Activated naive CD4-positive, alpha-beta T cell (primary cell): Measurements from ENCODE around the gene VIL1.

Experiments
- DNase-seq, 4 experiments: peaks; one replicate each; lab custom pipeline; 2025; lab: John Stamatoyannopoulos, UW

The VIL1 gene

GRCh38 chr2:218444692-218445357 is 25.9 kb downstream of the VIL1 start:
- DNase-seq, result no peak

GRCh38 chr2:218445602-218446001 is 26.7 kb downstream of the VIL1 start:
- no peak for DNase-seq

- no peak for DNase-seq
Observed at GRCh38 chr2:218446547-218446946, 27.6 kb downstream of the VIL1 start.

- DNase-seq, result no peak
Observed at GRCh38 chr2:218447072-218447471, 28.1 kb downstream of the VIL1 start.

- no peak for DNase-seq
Observed at GRCh38 chr2:218448934-218449333, 30.0 kb downstream of the VIL1 start.

- DNase-seq, result no peak
Observed at GRCh38 chr2:218452079-218452478, 33.2 kb downstream of the VIL1 start.

- DNase-seq, result no peak
Observed at GRCh38 chr2:218456849-218457248, 37.9 kb downstream of the VIL1 start.

- no peak for DNase-seq
Observed at GRCh38 chr2:218458598-218458997, 39.7 kb downstream of the VIL1 start.

- no peak for DNase-seq
Observed at GRCh38 chr2:218465987-218466633, 47.2 kb downstream of the VIL1 start.

GRCh38 chr2:218470448-218470847 is 51.5 kb downstream of the VIL1 start:
- DNase-seq, result no peak

GRCh38 chr2:218471036-218471435 is 52.1 kb downstream of the VIL1 start:
- no peak for DNase-seq

- DNase-seq, result no peak
Observed at GRCh38 chr2:218471982-218472381, 53.1 kb downstream of the VIL1 start.

- no peak for DNase-seq
Observed at GRCh38 chr2:218472988-218473387, 54.1 kb downstream of the VIL1 start.

GRCh38 chr2:218474527-218474926 is 55.6 kb downstream of the VIL1 start:
- no peak for DNase-seq

GRCh38 chr2:218476676-218477075 is 57.8 kb downstream of the VIL1 start:
- DNase-seq, result no peak

GRCh38 chr2:218477247-218477646 is 58.3 kb downstream of the VIL1 start:
- DNase-seq, result no peak

GRCh38 chr2:218478544-218478943 is 59.6 kb downstream of the VIL1 start:
- no peak for DNase-seq

GRCh38 chr2:218479595-218479994 is 60.7 kb downstream of the VIL1 start:
- DNase-seq, result no peak

GRCh38 chr2:218482651-218483050 is 63.7 kb downstream of the VIL1 start:
- no peak for DNase-seq

GRCh38 chr2:218485986-218486667 is 67.2 kb downstream of the VIL1 start:
- DNase-seq, result no peak

- DNase-seq, result no peak
Observed at GRCh38 chr2:218500501-218501060, 81.7 kb downstream of the VIL1 start.

GRCh38 chr2:218501665-218502064 is 82.7 kb downstream of the VIL1 start:
- DNase-seq, result no peak
